Activated naive CD4-positive, alpha-beta T cell (primary cell): ENCODE data around the gene NDUFB7.
"Not testable (repeated sequence)": the region's sequence is repeated elsewhere in the genome, so short reads cannot be mapped to it uniquely, and the experiment has no call there.

ENCODE experiments used
- DNase-seq, 4 experiments: peaks; one replicate each; lab custom pipeline; 2025; lab: John Stamatoyannopoulos, UW

The NDUFB7 gene

DNA sequence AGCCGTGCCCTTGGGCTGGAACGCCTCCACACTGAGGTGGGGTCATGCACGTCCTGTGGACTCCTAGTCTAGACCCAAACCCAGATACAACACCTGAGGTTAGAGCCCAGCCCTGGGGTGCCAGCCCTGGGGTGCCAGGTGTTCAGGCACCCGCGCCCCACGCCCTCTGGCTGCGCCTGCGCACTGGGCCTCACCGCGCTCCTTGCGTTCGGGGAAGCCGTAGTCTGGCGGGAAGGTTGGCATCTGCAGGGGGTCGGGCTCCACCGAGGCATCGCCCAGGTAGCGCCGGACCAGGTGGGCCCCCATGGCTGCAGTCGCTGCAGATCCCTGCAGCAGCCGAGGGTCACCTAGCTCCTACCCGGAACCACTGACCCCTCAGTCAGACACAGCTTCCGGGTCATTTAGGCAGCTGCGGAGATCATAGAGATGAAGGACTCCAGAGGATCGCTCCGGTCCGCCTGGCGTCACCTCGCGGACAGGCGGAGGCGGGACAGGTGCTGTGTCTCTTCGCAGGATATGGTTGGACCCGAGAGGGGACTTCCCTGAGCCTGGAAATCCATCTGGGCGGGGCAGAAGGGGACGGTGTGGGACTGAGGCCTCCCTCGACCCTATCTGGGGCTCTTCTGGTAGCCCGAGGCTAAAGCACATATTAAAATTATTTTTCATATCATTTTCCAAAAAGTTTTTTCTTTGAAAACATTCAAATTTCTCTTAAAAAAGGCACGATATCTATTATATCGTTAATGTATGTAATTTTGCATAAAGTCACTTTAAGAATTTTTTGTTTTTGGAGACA is at the start of gene NDUFB7:
TSS of gene NDUFB7 (minus strand) at position 372 of the 796 bp plus-strand sequence. CDS start at position 306, 66 bp downstream.
- DNase-seq, result peak; percentile 59 to 80 (median 70)

DNA sequence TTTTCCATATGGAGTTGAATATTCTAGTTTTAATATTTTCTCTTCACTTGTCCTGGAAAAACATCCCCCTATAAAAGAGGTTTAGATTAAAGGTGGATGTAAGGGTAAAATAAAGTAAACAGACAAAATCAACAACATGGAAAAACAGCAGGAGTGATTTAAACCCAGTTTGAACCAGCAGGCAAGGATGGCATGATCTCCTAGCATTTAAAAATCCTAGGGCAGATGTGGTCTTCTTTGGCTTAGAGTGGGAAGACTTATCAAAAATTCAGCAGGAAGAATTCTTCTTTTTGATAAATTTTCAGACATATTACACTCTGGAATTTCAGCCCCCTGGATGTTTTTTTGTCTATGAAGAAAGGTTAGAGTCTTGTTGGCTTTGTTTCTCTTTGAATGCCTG is 47.5 kb upstream of the NDUFB7 start:
- no peak for DNase-seq

- DNase-seq, result no peak
These were observed 44.5 kb upstream of the NDUFB7 start for GRCh38 chr19:14616407-14616806.

DNA sequence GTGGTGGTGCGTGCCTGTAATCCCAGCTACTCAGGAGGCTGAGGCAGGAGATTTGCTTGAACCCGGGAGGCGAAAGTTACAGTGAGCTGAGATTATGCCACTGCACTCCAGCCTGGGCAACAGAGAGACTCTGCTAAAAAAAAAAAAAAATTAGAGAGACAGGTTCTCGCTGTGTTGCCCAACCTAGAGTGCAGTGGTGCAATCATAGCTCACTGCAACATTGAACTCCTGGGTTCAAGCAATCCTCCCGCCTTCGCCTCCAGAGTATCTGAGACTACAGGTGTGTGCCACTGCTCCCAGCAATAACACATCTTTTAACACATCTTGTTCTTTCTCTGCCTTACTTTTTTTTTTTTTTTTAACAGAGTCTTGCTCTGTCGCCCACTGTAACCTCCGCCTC is 43.8 kb upstream of the NDUFB7 start:
- DNase-seq, result no peak

- DNase-seq, result no peak
These were observed 42.2 kb upstream of the NDUFB7 start for GRCh38 chr19:14614099-14614412.

DNA sequence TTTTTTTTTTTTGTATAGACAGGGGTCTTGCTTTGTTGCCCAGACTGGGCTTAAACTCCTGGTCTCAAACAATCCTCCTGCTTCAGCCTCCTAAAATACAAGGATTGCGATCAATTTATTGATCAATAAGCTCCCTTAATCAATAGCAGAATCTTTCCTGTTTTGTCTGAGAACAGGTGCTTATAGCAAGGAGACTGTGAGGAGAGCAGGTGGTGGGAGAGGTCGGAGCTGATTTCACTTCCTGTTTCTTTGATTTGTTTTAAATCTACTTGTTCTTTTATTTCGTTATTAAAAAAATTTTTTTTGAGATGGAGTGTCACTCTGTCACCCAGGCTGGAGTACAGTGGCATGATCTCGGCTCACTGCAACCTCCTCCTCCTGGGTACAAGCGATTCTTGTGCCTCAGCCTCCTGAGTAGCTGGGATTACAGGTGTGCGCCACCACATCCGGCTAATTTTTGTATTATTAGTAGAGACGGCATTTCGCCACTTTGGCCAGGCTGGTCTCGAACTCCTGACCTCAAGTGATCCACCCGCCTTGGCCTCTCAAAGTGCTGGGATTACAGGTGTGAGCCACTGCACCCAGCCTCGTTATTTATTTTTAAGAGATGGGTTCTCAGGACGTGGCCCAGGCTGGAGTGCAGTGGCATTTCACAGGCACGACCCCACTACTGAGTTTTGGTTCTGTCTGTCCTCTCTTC is 41.7 kb upstream of the NDUFB7 start:
- DNase-seq, result not testable (repeated sequence)

GRCh38 chr19:14612657-14613056 is 40.8 kb upstream of the NDUFB7 start:
- no peak for DNase-seq

DNA sequence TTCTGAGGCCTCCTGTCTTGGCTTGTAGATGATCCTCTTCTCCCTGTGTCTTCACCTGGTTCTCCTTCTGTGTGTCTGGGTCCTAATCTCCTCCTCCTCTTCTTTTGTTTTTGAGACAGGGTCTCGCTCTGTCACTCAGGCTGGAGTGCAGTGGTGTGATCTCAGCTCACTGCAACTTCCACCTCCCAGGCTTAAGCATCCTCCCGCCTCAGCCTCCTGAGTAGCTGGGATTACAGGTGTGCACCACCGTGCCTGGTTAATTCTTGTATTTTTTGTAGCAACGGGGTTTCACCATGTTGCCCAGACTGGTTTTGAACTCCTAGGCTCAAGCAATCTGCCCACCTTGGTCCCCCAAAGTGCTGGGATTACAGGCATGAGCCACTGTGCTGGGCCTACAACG is 40.4 kb upstream of the NDUFB7 start:
- not testable (repeated sequence) for DNase-seq

- no peak for DNase-seq
These were observed 39.2 kb upstream of the NDUFB7 start for GRCh38 chr19:14611051-14611450.

DNA sequence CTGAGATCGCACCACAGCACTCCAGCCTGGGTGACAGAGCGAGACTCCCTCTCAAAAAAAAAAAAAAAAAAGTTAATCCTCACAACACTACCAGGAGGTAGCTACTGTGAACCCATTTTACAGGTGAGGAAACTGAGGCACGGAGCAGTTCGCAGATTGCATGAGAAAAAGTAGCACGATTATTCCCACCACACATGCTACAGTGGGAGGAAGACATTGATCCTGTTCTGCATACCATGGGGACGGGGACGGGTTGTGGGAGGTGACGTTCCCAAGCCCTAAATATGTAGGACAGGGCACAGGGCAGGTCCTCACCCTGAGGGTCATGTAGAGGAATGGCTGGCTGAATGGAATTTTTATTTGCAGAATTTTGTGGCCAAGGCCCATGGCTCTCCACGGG is 34.8 kb upstream of the NDUFB7 start:
- no peak for DNase-seq

GRCh38 chr19:14603990-14604387 is 32.1 kb upstream of the NDUFB7 start:
- DNase-seq, result no peak

GRCh38 chr19:14599548-14600147 is 27.8 kb upstream of the NDUFB7 start:
- no peak for DNase-seq

DNA sequence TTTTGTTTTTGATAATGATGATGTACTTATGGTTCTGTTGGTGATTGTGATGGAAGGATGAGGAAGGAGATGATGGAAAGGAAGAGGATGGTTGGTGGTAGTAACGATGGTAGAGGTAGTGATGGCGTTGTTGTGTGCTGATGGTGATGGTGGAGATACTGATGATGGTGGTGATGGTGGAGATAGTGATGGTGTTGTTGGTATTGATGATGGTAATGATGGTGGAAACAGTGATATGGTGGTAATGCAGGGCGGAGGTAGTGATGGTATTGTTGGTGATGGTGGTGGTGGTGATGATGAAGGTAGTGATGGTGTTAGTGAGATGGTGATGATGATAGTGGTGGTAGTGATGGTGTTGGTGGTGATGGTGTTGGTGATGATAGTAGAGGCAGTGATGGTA is 23.7 kb upstream of the NDUFB7 start:
- DNase-seq, result no peak

- DNase-seq, result not testable (repeated sequence)
These were observed 17.6 kb upstream of the NDUFB7 start for GRCh38 chr19:14589433-14589832.

- DNase-seq, result not testable (repeated sequence)
These were observed 13.3 kb upstream of the NDUFB7 start for GRCh38 chr19:14585187-14585586.

- DNase-seq, result not testable (repeated sequence)
These were observed 12.5 kb upstream of the NDUFB7 start for GRCh38 chr19:14584372-14584771.

DNA sequence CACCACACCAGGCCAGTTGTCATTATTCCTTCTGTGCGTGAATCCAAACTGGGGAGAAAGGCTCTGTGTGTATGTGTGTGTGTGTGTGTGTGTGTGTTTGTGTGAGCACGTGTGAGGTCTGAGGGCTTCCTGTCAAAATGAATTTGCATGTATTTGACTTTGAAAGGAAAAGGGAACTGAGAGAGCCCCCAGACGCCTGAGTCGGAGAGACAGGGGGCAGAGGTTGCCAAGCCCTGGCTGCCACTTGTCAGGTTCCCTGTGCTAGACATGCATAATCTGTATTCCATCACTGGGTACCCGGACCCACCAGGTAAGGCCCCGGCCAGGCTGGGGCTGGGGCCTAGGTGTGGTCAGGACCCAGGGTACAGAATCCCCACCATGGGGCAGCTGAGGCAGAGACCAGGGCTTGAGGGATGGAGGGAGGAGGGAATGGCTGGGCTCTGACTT is 11.1 kb upstream of the NDUFB7 start, which contains the start of gene CLEC17A:
TSS of gene CLEC17A (plus strand) at position 191 of the 447 bp plus-strand sequence. CDS start at position 268, 77 bp downstream.
- DNase-seq, result no peak

DNA sequence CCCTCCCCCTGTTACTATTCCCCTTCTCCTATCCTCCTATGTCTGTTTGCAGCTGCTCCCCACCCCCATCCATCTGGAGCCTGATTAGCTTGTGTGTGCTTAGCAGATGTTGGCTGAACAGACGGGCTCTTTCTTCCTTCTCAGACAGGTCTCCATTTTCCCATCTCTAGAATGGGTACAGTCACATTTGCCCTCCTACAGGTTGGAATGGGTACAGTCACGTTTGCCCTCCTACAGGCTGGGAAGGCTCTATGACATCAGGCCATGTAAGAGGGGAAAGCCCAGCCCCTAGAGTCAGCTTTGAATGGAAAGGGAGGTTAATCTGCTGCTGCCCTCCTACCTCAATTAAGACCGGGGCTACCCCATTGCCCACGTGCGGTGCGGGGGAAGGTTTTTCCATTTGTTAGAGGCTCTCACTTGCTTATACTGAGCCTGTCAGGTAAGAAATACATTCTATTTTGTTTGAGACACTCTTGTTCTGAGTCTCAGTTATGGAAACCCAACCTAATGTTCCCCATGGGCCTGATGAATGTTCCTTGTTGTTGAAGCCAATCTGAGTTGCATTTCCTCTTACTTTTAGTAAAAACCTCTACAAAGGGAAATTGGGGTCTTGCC is 8.9 kb upstream of the NDUFB7 start:
- no peak for DNase-seq

GRCh38 chr19:14577885-14578427 is 6.1 kb upstream of the NDUFB7 start:
- DNase-seq, result no peak

- no peak for DNase-seq
These were observed 5.4 kb upstream of the NDUFB7 start for GRCh38 chr19:14577264-14577663.

DNA sequence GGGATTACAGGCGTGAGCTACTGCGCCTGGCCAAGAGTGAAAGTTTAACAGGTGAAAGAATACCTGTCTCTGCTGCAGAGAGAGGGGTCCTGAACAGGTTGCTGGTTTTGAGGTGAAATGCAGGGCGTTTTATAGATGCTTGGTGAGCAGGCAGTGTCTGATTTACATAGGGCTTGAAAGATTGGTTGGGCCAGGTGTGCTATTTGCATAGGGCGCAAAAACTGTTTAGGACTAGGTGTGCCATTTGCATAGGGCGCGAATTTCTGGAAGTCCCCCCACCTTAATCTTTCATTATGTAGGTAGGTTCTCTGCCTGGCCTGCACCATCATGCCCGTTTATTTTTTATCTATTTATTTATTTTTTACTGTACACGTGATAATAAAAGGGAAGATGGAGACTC is 4.5 kb upstream of the NDUFB7 start:
- no peak for DNase-seq

DNA sequence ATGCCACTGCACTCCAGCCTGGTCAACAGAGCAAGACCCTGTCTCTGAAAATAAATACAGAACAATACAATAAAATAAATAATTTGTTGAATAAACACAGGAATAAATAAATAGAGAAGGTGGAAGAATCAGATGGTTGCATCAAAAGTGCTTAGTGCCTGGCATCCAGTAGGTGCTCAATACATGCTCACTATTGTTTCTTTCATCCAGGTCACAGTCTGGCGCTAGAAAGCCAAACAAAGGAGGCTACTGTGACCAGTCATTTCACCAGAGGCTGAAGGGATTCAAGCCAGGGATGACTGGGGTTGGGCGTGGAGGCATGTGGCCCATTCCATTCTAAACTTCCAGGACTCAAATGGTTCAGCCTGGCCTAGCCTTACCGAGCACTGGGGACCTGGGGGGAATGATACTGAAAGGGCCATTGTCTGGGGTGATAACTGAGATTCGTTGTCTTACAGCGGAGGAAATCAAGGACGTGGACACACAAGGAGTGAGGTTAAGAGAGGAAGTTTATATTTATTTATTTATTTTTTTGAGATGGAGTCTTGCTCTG is 3.6 kb upstream of the NDUFB7 start:
- no peak for DNase-seq
